ENCODE results near the gene CDK5RAP1. TPM values are rescaled to one million over a fixed set of nuclear protein-coding genes. Genes with fewer than 3 reads are reported as not detected.

The CDK5RAP1 gene
- polyA plus RNA-seq, 1 donor (not counting 4 experiments of a cell fraction or from before 2014, with no cell fraction given), result 34.0 TPM

DNA sequence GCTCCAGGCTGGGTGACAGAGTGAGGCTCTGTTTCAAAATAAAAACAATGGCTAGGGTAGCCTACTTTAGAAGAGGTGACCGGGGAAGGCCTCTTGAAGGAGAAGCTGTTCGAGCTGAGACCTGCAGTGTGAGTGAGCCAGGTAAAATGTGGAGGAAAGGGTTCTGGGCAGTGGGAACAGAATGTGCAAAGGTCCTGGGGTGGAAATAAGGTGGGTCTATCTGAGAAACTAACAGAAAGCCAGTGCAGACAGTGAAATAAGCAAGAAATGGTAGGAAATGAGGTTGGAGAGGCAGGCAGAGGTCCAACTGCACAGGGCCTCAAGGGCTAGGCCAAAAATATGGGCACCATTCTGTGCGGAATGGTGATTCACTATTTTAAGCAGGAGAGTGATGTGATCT is 64.9 kb downstream of the CDK5RAP1 start:
- H4K20me1 ChIP-seq (ENCODE audit: control insufficient read depth, extremely low read depth, insufficient read depth, low read length), result no peaks in the 10 kb centered on the region
- no peak for TF ChIP-seq EZH2 (IDR thresholded peaks at IDR 0.05; ENCODE audit: low read length)
- TF ChIP-seq, protein P1, sequence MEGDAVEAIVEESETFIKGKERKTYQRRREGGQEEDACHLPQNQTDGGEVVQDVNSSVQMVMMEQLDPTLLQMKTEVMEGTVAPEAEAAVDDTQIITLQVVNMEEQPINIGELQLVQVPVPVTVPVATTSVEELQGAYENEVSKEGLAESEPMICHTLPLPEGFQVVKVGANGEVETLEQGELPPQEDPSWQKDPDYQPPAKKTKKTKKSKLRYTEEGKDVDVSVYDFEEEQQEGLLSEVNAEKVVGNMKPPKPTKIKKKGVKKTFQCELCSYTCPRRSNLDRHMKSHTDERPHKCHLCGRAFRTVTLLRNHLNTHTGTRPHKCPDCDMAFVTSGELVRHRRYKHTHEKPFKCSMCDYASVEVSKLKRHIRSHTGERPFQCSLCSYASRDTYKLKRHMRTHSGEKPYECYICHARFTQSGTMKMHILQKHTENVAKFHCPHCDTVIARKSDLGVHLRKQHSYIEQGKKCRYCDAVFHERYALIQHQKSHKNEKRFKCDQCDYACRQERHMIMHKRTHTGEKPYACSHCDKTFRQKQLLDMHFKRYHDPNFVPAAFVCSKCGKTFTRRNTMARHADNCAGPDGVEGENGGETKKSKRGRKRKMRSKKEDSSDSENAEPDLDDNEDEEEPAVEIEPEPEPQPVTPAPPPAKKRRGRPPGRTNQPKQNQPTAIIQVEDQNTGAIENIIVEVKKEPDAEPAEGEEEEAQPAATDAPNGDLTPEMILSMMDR (optimal IDR thresholded peaks at IDR 0.05 in 1 of 3, IDR thresholded peaks at IDR 0.05 in 1 of 3, conservative IDR thresholded peaks at IDR 0.05 in 1 of 3; ENCODE audit: extremely low read depth in 1 of 3, insufficient read depth in 2 of 3, low read length in 3 of 3), result no peak

DNA sequence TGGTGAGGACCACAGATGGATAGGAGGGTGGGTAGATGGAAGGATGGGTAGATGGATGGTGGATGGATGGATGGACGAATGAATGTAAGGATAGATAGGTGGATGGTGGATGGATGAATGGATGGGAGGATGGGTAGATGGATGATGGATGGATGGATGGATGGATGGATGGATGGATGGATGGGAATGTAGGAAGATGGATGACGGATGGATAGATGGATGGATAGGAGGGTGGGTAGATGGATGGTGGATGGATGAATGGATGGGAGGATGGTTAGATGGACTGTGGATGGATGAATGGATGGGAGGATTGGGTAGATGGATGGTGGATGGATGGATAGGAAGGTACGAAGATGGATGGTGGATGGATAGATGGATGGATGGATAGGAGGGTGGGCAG is 67.2 kb downstream of the CDK5RAP1 start:
- no peak for TF ChIP-seq EZH2 (IDR thresholded peaks at IDR 0.05; ENCODE audit: low read length)
- TF ChIP-seq, protein P1 (optimal IDR thresholded peaks at IDR 0.05 in 1 of 3, IDR thresholded peaks at IDR 0.05 in 1 of 3, conservative IDR thresholded peaks at IDR 0.05 in 1 of 3; ENCODE audit: extremely low read depth in 1 of 3, insufficient read depth in 2 of 3, low read length in 3 of 3), result no peak
- peaks cover 3% of the 10 kb centered on the region for H3K27me3 ChIP-seq (ENCODE audit: control insufficient read depth, extremely low read depth, insufficient read depth, low read length)
- H3K4me1 ChIP-seq (ENCODE audit: control insufficient read depth, extremely low read depth, insufficient read depth, low read length), result no peaks in the 10 kb centered on the region
- no peak overlapping the region for H3K4me2 ChIP-seq (ENCODE audit: control insufficient read depth, extremely low read depth, insufficient read depth, low read depth, low read length)
- no peaks in the 10 kb centered on the region for H3K79me2 ChIP-seq (ENCODE audit: control insufficient read depth, insufficient read depth, low read length)
- FAIRE-seq, result no peak
- no peak overlapping the region for H3K9ac ChIP-seq (ENCODE audit: control insufficient read depth, extremely low read depth, insufficient read depth, low read length)
- H3K36me3 ChIP-seq (ENCODE audit: control insufficient read depth in 2 of 2, extremely low read depth in 1 of 2, insufficient read depth in 2 of 2, low read length in 2 of 2), result no peaks in the 10 kb centered on the region
- dilution Hi-C loops (cut with MboI; ENCODE audit: extremely low pct_ligation_motif_present, low sequenced_read_pairs), result no loop called here
- H3K27ac ChIP-seq (ENCODE audit: control insufficient read depth, insufficient read depth, low read length), result no peak overlapping the region
- H3K9me1 ChIP-seq (ENCODE audit: control insufficient read depth, extremely low read depth, insufficient read depth, low read length), result no peaks in the 10 kb centered on the region
- H3K9me3 ChIP-seq (ENCODE audit: control insufficient read depth, low read depth, low read length), result no peaks in the 10 kb centered on the region
- no peak overlapping the region for H3K4me3 ChIP-seq (ENCODE audit: control insufficient read depth in 2 of 3, extremely low read depth in 1 of 3, insufficient read depth in 2 of 3, low read depth in 1 of 3, low read length in 3 of 3)
- H4K20me1 ChIP-seq (ENCODE audit: control insufficient read depth, extremely low read depth, insufficient read depth, low read length), result no peaks in the 10 kb centered on the region
- no peak for DNase-seq (ENCODE audit: low read depth, low spot score)
- no peak overlapping the region for H2AFZ ChIP-seq (ENCODE audit: control insufficient read depth, low read length)

More for the DNA sequence above, 64.9 kb downstream of the CDK5RAP1 start:
- no peaks in the 10 kb centered on the region for H3K79me2 ChIP-seq (ENCODE audit: control insufficient read depth, insufficient read depth, low read length)
- no peak overlapping the region for H3K4me2 ChIP-seq (ENCODE audit: control insufficient read depth, extremely low read depth, insufficient read depth, low read depth, low read length)
- no peaks in the 10 kb centered on the region for H3K4me1 ChIP-seq (ENCODE audit: control insufficient read depth, extremely low read depth, insufficient read depth, low read length)
- no peaks in the 10 kb centered on the region for H3K9me3 ChIP-seq (ENCODE audit: control insufficient read depth, low read depth, low read length)
- H3K27me3 ChIP-seq (ENCODE audit: control insufficient read depth, extremely low read depth, insufficient read depth, low read length), result peaks cover 3% of the 10 kb centered on the region
- dilution Hi-C loops (cut with MboI; ENCODE audit: extremely low pct_ligation_motif_present, low sequenced_read_pairs), result no loop called here
- H3K9ac ChIP-seq (ENCODE audit: control insufficient read depth, extremely low read depth, insufficient read depth, low read length), result no peak overlapping the region
- FAIRE-seq, result no peak
- no peak overlapping the region for H3K4me3 ChIP-seq (ENCODE audit: control insufficient read depth in 2 of 3, extremely low read depth in 1 of 3, insufficient read depth in 2 of 3, low read depth in 1 of 3, low read length in 3 of 3)
- H2AFZ ChIP-seq (ENCODE audit: control insufficient read depth, low read length), result no peak overlapping the region
- DNase-seq (ENCODE audit: low read depth, low spot score), result no peak
- no peaks in the 10 kb centered on the region for H3K36me3 ChIP-seq (ENCODE audit: control insufficient read depth in 2 of 2, extremely low read depth in 1 of 2, insufficient read depth in 2 of 2, low read length in 2 of 2)
- H3K27ac ChIP-seq (ENCODE audit: control insufficient read depth, insufficient read depth, low read length), result no peak overlapping the region
- H3K9me1 ChIP-seq (ENCODE audit: control insufficient read depth, extremely low read depth, insufficient read depth, low read length), result no peaks in the 10 kb centered on the region
